Fibroblast of the conjunctiva (primary cell): ENCODE measurements around the gene TRAK2.
A peak's percentile ranks its signal among the peaks of the same experiment; 100 is the strongest.
"Not testable (repeated sequence)": the region's sequence is repeated elsewhere in the genome, so short reads cannot be mapped to it uniquely, and the experiment has no call there.

Experiments used
- DNase-seq: peaks from one replicate; pipeline ENCODE4 v3.0.0-alpha.2; 2010; ENCODE audit warnings: low read depth

The TRAK2 gene

GRCh38 chr2:201452058-201452921 lies 1.0 kb upstream of the TRAK2 start:
- DNase-seq = no peak

GRCh38 chr2:201450954-201451291 lies 335 bp downstream of the TRAK2 start:
- no peak for DNase-seq

GRCh38 chr2:201448701-201449100 lies 2.6 kb downstream of the TRAK2 start:
- no peak for DNase-seq

- no peak for DNase-seq
Observed at GRCh38 chr2:201448061-201448460, 3.2 kb downstream of the TRAK2 start.

- no peak for DNase-seq
Observed at GRCh38 chr2:201447086-201447485, 4.2 kb downstream of the TRAK2 start.

- no peak for DNase-seq
Observed at GRCh38 chr2:201444746-201445465, 6.4 kb downstream of the TRAK2 start.

- DNase-seq = no peak
Observed at GRCh38 chr2:201441409-201441808, 9.8 kb downstream of the TRAK2 start.

GRCh38 chr2:201440182-201440581 lies 11.1 kb downstream of the TRAK2 start:
- DNase-seq = no peak

- DNase-seq = not testable (repeated sequence)
Observed at GRCh38 chr2:201439336-201439922, 11.8 kb downstream of the TRAK2 start.

- no peak for DNase-seq
Observed at GRCh38 chr2:201436141-201436540, 15.1 kb downstream of the TRAK2 start.

- DNase-seq = no peak
Observed at GRCh38 chr2:201433394-201433995, 17.8 kb downstream of the TRAK2 start.

GRCh38 chr2:201432621-201433393 lies 18.5 kb downstream of the TRAK2 start:
- peak; percentile 66 for DNase-seq

GRCh38 chr2:201432038-201432620 lies 19.1 kb downstream of the TRAK2 start:
- DNase-seq = no peak

GRCh38 chr2:201430839-201431238 lies 20.4 kb downstream of the TRAK2 start:
- DNase-seq = no peak

GRCh38 chr2:201430322-201430721 lies 20.9 kb downstream of the TRAK2 start:
- not testable (repeated sequence) for DNase-seq

- not testable (repeated sequence) for DNase-seq
Observed at GRCh38 chr2:201429835-201430234, 21.4 kb downstream of the TRAK2 start.

- DNase-seq = not testable (repeated sequence)
Observed at GRCh38 chr2:201428366-201428765, 22.9 kb downstream of the TRAK2 start.

GRCh38 chr2:201425952-201426351 lies 25.3 kb downstream of the TRAK2 start:
- no peak for DNase-seq

GRCh38 chr2:201420442-201421113 lies 30.7 kb downstream of the TRAK2 start:
- no peak for DNase-seq

- DNase-seq = no peak
Observed at GRCh38 chr2:201419986-201420385, 31.3 kb downstream of the TRAK2 start.
